Large intestine (tissue), 3 donors: ENCODE measurements around the gene EPB41L2. TPM values are rescaled to one million over a fixed set of nuclear protein-coding genes. Genes with fewer than 3 reads are reported as not detected.
A peak's percentile ranks its signal among the peaks of the same experiment; 100 is the strongest.

Experiments
- DNase-seq, 2 donors: peaks; one replicate each; pipeline versions ENCODE4 v3.0.0 to v3.0.0-alpha.2; 2013
- H3K27ac ChIP-seq: one replicate; pipeline ENCODE4 v1.5.1; 2013; ENCODE audit warnings: low read length
- H3K27me3 ChIP-seq: 2 replicates; pipeline ENCODE4 v1.6.1; 2013; ENCODE audit warnings: low read length; ENCODE audit not compliant: control insufficient read depth, insufficient read depth
- H3K36me3 ChIP-seq: 2 replicates; pipeline ENCODE4 v1.6.1; 2013; ENCODE audit warnings: low read length; ENCODE audit not compliant: control insufficient read depth, insufficient read depth
- H3K4me1 ChIP-seq: one replicate; pipeline ENCODE4 v1.6.1; 2013; ENCODE audit warnings: low read length; ENCODE audit not compliant: control insufficient read depth, insufficient read depth
- H3K4me3 ChIP-seq: one replicate; pipeline ENCODE4 v1.5.1; 2013; ENCODE audit warnings: low read length
- H3K9me3 ChIP-seq: one replicate; pipeline ENCODE4 v1.6.1; 2013; ENCODE audit warnings: mild to moderate bottlenecking, low read depth, low read length, moderate library complexity; ENCODE audit not compliant: control insufficient read depth
- WGBS: methylation state at CpG from one replicate; pipeline ENCODE4 v1.1.5; 2013; ENCODE audit warnings: low lambda C conversion rate; ENCODE audit not compliant: insufficient coverage; 5-methylcytosine and 5-hydroxymethylcytosine counted together
- polyA plus RNA-seq: library from polyadenylated mRNA; unstranded; fragments of 120-200 nt; gene quantifications from one replicate; pipeline ENCODE4 v1.2.1, GENCODE V29; 2013

EPB41L2 gene
- polyA plus RNA-seq, 1 donor: 75.0 TPM

- DNase-seq: peak; percentile 61 to 87
- H3K27ac ChIP-seq: peak overlapping the region; percentile 56
- H3K4me1 ChIP-seq: peaks cover 19% of the 10 kb centered on the region
- WGBS: no CpG with 5 or more reads among the region's 2 CpGs
- no peaks in the 10 kb centered on the region for H3K9me3 ChIP-seq
- H3K36me3 ChIP-seq: peaks cover 3% of the 10 kb centered on the region
- H3K4me3 ChIP-seq: no peak overlapping the region
- H3K27me3 ChIP-seq: no peaks in the 10 kb centered on the region
Observed at GRCh38 chr6:130858498-130859160, 204.4 kb downstream of the EPB41L2 start.

- no peaks in the 10 kb centered on the region for H3K36me3 ChIP-seq
- no peaks in the 10 kb centered on the region for H3K9me3 ChIP-seq
- peaks cover 17% of the 10 kb centered on the region for H3K4me1 ChIP-seq
- H3K27me3 ChIP-seq: no peaks in the 10 kb centered on the region
- H3K4me3 ChIP-seq: no peak overlapping the region
- DNase-seq: no peak
- WGBS: 40% methylated on average over 1 of the region's 4 CpGs
- H3K27ac ChIP-seq: peak overlapping the region; percentile 15
Observed at GRCh38 chr6:130858054-130858453, 205.0 kb downstream of the EPB41L2 start.

GRCh38 chr6:130853555-130854183, 209.4 kb downstream of the EPB41L2 start:
- H3K4me1 ChIP-seq: peaks cover 14% of the 10 kb centered on the region
- H3K9me3 ChIP-seq: no peaks in the 10 kb centered on the region
- H3K4me3 ChIP-seq: no peak overlapping the region
- no peak overlapping the region for H3K27ac ChIP-seq
- H3K36me3 ChIP-seq: no peaks in the 10 kb centered on the region
- H3K27me3 ChIP-seq: no peaks in the 10 kb centered on the region
- DNase-seq: peak in 1 of 2 donors; percentile 46
- 18% methylated on average over 2 of the region's 5 CpGs for WGBS

GRCh38 chr6:130852844-130853554, 210.0 kb downstream of the EPB41L2 start:
- no peak overlapping the region for H3K27ac ChIP-seq
- DNase-seq: no peak
- no peak overlapping the region for H3K4me3 ChIP-seq
- no peaks in the 10 kb centered on the region for H3K36me3 ChIP-seq
- 70% methylated on average over 2 of the region's 7 CpGs for WGBS
- no peaks in the 10 kb centered on the region for H3K9me3 ChIP-seq
- H3K27me3 ChIP-seq: no peaks in the 10 kb centered on the region
- peaks cover 8% of the 10 kb centered on the region for H3K4me1 ChIP-seq

GRCh38 chr6:130851026-130851425, 212.0 kb downstream of the EPB41L2 start:
- no peak overlapping the region for H3K4me3 ChIP-seq
- H3K27me3 ChIP-seq: no peaks in the 10 kb centered on the region
- no peak for DNase-seq
- 80% methylated on average over 1 of the region's 1 CpG for WGBS
- peaks cover 4% of the 10 kb centered on the region for H3K4me1 ChIP-seq
- no peak overlapping the region for H3K27ac ChIP-seq
- H3K9me3 ChIP-seq: no peaks in the 10 kb centered on the region
- H3K36me3 ChIP-seq: no peaks in the 10 kb centered on the region

- H3K4me3 ChIP-seq: no peak overlapping the region
- H3K36me3 ChIP-seq: no peaks in the 10 kb centered on the region
- no peak for DNase-seq
- H3K4me1 ChIP-seq: peaks cover 4% of the 10 kb centered on the region
- no peak overlapping the region for H3K27ac ChIP-seq
- H3K27me3 ChIP-seq: no peaks in the 10 kb centered on the region
- H3K9me3 ChIP-seq: no peaks in the 10 kb centered on the region
- WGBS: no CpG with 5 or more reads among the region's 1 CpG
Observed at GRCh38 chr6:130849594-130849993, 213.5 kb downstream of the EPB41L2 start.

GRCh38 chr6:130848945-130849344, 214.1 kb downstream of the EPB41L2 start:
- WGBS: no CpG with 5 or more reads among the region's 2 CpGs
- H3K4me3 ChIP-seq: no peak overlapping the region
- DNase-seq: no peak
- H3K36me3 ChIP-seq: no peaks in the 10 kb centered on the region
- H3K4me1 ChIP-seq: peaks cover 4% of the 10 kb centered on the region
- H3K27me3 ChIP-seq: no peaks in the 10 kb centered on the region
- no peak overlapping the region for H3K27ac ChIP-seq
- no peaks in the 10 kb centered on the region for H3K9me3 ChIP-seq

GRCh38 chr6:130847001-130847910, 215.8 kb downstream of the EPB41L2 start:
- Histone ChIP-seq H3K36me3 (no peaks in the 10 kb centered on the region), H3K4me3 (no peak overlapping the region), H3K27me3 (no peaks in the 10 kb centered on the region), H3K9me3 (no peaks in the 10 kb centered on the region), H3K27ac (no peak overlapping the region), H3K4me1 (no peaks in the 10 kb centered on the region)
- no peak for DNase-seq
- WGBS: 75% methylated on average over 5 of the region's 7 CpGs

GRCh38 chr6:130846501-130846900, 216.5 kb downstream of the EPB41L2 start:
- no peak overlapping the region for H3K27ac ChIP-seq
- WGBS: 88% methylated on average over 1 of the region's 1 CpG

More at GRCh38 chr6:130846501-130846900, 216.5 kb downstream of the EPB41L2 start:
- Histone ChIP-seq H3K36me3 (no peaks in the 10 kb centered on the region), H3K4me1 (no peaks in the 10 kb centered on the region), H3K27me3 (no peaks in the 10 kb centered on the region), H3K9me3 (no peaks in the 10 kb centered on the region), H3K4me3 (no peak overlapping the region)
- no peak for DNase-seq
